Keratinocyte (primary cell): ENCODE data around the gene VPS37B.

Source experiments
- EZH2 ChIP-seq: IDR thresholded peaks from one replicate; pipeline ENCODE4 v1.6.1; 2012; ENCODE audit warnings: inconsistent platforms, mild to moderate bottlenecking, low read length, moderate library complexity
- TF ChIP-seq, protein P1 (sequence below), 3 experiments: IDR thresholded peaks in 1 of 3; conservative IDR thresholded peaks in 1 of 3; optimal IDR thresholded peaks in 1 of 3; 2 replicates in 2 of 3; 3 replicates in 1 of 3; pipeline versions ENCODE3 to v1.5.1; 2011; ENCODE audit warnings: low read length in 3 of 3, mild to moderate bottlenecking in 3 of 3, moderate library complexity in 2 of 3, control low read depth in 1 of 3, inconsistent platforms in 1 of 3; ENCODE audit not compliant: insufficient read depth in 2 of 3; ENCODE audit errors: extremely low read depth in 1 of 3

DNA sequence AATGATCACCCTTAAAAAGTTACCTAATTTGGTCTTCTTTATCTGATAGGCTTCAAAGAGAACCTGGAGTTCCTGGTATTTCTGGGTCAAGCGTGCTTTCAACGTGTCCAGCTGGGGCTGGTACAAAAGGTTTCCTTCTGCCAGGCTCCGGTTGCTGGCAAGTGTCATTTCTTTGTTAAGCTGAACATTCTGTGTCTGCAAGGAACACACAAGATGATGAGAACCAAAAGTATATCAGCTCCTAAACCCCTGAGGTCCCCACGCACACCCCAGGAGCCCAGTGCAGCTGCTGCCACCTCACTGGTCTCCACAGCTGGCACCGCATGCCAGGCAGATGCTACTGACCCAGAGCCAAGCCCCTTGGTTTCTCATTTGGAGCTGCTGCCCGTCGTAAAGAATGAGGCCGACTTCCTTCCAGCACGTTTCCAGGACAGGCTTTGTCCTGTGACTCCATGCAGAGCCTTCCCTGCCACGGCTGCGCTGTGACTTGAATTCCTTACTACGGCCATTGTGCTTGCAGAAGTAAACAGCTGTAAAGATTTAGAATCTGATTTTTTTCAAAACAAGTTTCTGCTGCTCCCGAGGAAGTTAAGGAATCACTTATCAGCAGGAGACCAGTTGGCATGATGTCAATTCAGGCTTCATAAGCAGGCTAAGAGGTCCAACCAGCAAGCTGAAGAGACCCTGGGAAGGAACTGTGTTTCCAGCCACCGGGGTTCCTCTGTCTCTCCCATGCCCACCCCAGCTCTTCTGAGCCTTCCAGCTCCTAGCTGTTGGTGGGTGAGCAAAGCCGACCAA lies 24.9 kb downstream of the VPS37B start:
- no peak for TF ChIP-seq EZH2
- TF ChIP-seq, protein P1, sequence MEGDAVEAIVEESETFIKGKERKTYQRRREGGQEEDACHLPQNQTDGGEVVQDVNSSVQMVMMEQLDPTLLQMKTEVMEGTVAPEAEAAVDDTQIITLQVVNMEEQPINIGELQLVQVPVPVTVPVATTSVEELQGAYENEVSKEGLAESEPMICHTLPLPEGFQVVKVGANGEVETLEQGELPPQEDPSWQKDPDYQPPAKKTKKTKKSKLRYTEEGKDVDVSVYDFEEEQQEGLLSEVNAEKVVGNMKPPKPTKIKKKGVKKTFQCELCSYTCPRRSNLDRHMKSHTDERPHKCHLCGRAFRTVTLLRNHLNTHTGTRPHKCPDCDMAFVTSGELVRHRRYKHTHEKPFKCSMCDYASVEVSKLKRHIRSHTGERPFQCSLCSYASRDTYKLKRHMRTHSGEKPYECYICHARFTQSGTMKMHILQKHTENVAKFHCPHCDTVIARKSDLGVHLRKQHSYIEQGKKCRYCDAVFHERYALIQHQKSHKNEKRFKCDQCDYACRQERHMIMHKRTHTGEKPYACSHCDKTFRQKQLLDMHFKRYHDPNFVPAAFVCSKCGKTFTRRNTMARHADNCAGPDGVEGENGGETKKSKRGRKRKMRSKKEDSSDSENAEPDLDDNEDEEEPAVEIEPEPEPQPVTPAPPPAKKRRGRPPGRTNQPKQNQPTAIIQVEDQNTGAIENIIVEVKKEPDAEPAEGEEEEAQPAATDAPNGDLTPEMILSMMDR (optimal IDR thresholded peaks at IDR 0.05 in 1 of 3, IDR thresholded peaks at IDR 0.05 in 1 of 3, conservative IDR thresholded peaks at IDR 0.05 in 1 of 3; ENCODE audit: extremely low read depth in 1 of 3, insufficient read depth in 2 of 3, low read length in 3 of 3): no peak
